Amniotic epithelial cell (primary cell): ENCODE measurements around the gene SV2B.
"Not testable (repeated sequence)": the region's sequence is repeated elsewhere in the genome, so short reads cannot be mapped to it uniquely, and the experiment has no call there.

Experiments
- DNase-seq: peaks from one replicate; pipeline ENCODE4 v3.0.0-alpha.2; 2010; ENCODE audit warnings: low read depth

Gene SV2B

GRCh38 chr15:91316126-91316525, 216.1 kb downstream of the SV2B start:
- DNase-seq, result no peak

GRCh38 chr15:91318516-91318915, 218.5 kb downstream of the SV2B start:
- DNase-seq, result no peak

GRCh38 chr15:91318931-91319330, 218.9 kb downstream of the SV2B start:
- DNase-seq, result no peak

- DNase-seq, result no peak
These were observed 219.5 kb downstream of the SV2B start for GRCh38 chr15:91319371-91320059.

- no peak for DNase-seq
These were observed 220.0 kb downstream of the SV2B start for GRCh38 chr15:91320101-91320500.

- DNase-seq, result no peak
These were observed 229.9 kb downstream of the SV2B start for GRCh38 chr15:91329914-91330313.

GRCh38 chr15:91331581-91331980, 231.5 kb downstream of the SV2B start:
- DNase-seq, result no peak

- no peak for DNase-seq
These were observed 235.6 kb downstream of the SV2B start for GRCh38 chr15:91335702-91336101.

- DNase-seq, result no peak
These were observed 236.6 kb downstream of the SV2B start for GRCh38 chr15:91336687-91337086.

- DNase-seq, result no peak
These were observed 238.7 kb downstream of the SV2B start for GRCh38 chr15:91338766-91339165.

GRCh38 chr15:91342097-91342496, 242.0 kb downstream of the SV2B start:
- DNase-seq, result no peak

GRCh38 chr15:91344912-91345311, 244.9 kb downstream of the SV2B start:
- DNase-seq, result not testable (repeated sequence)

- no peak for DNase-seq
These were observed 245.7 kb downstream of the SV2B start for GRCh38 chr15:91345736-91346135.

- no peak for DNase-seq
These were observed 246.2 kb downstream of the SV2B start for GRCh38 chr15:91346259-91346658.

GRCh38 chr15:91348752-91349500, 248.9 kb downstream of the SV2B start:
- no peak for DNase-seq
